Panc1 (cell line): ENCODE measurements around the gene UIMC1.

Source experiments
- POLR2AphosphoS5 ChIP-seq: IDR thresholded peaks from 2 replicates; pipeline ENCODE4 v1.6.1; 2012; ENCODE audit warnings: mild to moderate bottlenecking, low read depth, low read length, moderate library complexity
- REST ChIP-seq, 2 experiments: IDR thresholded peaks; 2 replicates each; pipeline ENCODE4 v1.6.1; 2011 to 2012; ENCODE audit warnings: low read depth in 2 of 2, control low read depth in 1 of 2, low read length in 1 of 2, mild to moderate bottlenecking in 1 of 2, moderate library complexity in 1 of 2; ENCODE audit not compliant: insufficient read depth in 1 of 2
- SIN3A ChIP-seq: IDR thresholded peaks from 2 replicates; pipeline ENCODE4 v1.6.1; 2012; ENCODE audit warnings: low read depth, mild to moderate bottlenecking, low read length, moderate library complexity, borderline replicate concordance; ENCODE audit not compliant: insufficient read depth
- TF ChIP-seq, protein P1 (sequence below): fragments of 450-650 bp; IDR thresholded peaks from 2 replicates; pipeline ENCODE4 v1.5.1; 2017; ENCODE audit warnings: mild to moderate bottlenecking

GRCh38 chr5:176965633-176966032, 40.9 kb downstream of the UIMC1 start:
- TF ChIP-seq POLR2AphosphoS5, result no peak
- no peak for TF ChIP-seq REST (IDR thresholded peaks at IDR 0.05; ENCODE audit: insufficient read depth in 1 of 2, low read depth in 2 of 2, low read length in 1 of 2)
- TF ChIP-seq, protein P1, sequence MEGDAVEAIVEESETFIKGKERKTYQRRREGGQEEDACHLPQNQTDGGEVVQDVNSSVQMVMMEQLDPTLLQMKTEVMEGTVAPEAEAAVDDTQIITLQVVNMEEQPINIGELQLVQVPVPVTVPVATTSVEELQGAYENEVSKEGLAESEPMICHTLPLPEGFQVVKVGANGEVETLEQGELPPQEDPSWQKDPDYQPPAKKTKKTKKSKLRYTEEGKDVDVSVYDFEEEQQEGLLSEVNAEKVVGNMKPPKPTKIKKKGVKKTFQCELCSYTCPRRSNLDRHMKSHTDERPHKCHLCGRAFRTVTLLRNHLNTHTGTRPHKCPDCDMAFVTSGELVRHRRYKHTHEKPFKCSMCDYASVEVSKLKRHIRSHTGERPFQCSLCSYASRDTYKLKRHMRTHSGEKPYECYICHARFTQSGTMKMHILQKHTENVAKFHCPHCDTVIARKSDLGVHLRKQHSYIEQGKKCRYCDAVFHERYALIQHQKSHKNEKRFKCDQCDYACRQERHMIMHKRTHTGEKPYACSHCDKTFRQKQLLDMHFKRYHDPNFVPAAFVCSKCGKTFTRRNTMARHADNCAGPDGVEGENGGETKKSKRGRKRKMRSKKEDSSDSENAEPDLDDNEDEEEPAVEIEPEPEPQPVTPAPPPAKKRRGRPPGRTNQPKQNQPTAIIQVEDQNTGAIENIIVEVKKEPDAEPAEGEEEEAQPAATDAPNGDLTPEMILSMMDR, result no peak
- no peak for TF ChIP-seq SIN3A
